Tibial artery (tissue), 4 donors: ENCODE data around the gene PDSS2.
"Not testable (repeated sequence)": the region's sequence is repeated elsewhere in the genome, so short reads cannot be mapped to it uniquely, and the experiment has no call there.

ENCODE experiments used
- DNase-seq, 2 donors: peaks; one replicate each; pipeline ENCODE4 v3.0.0-alpha.2; 2019
- H3K27ac ChIP-seq, 2 donors: fragments of 200-600 bp; sonication (generic) in 1 of 2; 1 replicate in 1 of 2; 2 replicates in 1 of 2; pipeline ENCODE4 v1.5.1; 2018 to 2019; ENCODE audit warnings: mild to moderate bottlenecking in 1 of 2
- H3K27me3 ChIP-seq, 2 donors: fragments of 200-600 bp; sonication (generic) in 1 of 2; one replicate each; pipeline versions ENCODE4 v1.5.1 to v1.6.0; 2016 to 2019
- H3K36me3 ChIP-seq, 3 donors: fragments of 200-600 bp; sonication (generic) in 2 of 3; one replicate each; pipeline ENCODE4 v1.5.1; 2016 to 2019; ENCODE audit warnings: mild to moderate bottlenecking in 2 of 3
- H3K4me1 ChIP-seq, 4 donors: fragments of 200-600 bp; sonication (generic) in 2 of 4; 1 replicate in 3 of 4; 2 replicates in 1 of 4; pipeline ENCODE4 v1.5.1; 2016 to 2019
- H3K4me3 ChIP-seq, 2 donors: fragments of 200-600 bp; sonication (generic) in 1 of 2; 1 replicate in 1 of 2; 2 replicates in 1 of 2; pipeline ENCODE4 v1.5.1; 2018 to 2019; ENCODE audit warnings: mild to moderate bottlenecking in 2 of 2
- H3K9me3 ChIP-seq, 3 donors: fragments of 200-600 bp; sonication (generic) in 1 of 3; one replicate each; pipeline ENCODE4 v1.5.1; 2016 to 2019
- CTCF ChIP-seq, 2 experiments: fragments of 200-600 bp in 1 of 2; fragments of 450-650 bp in 1 of 2; IDR thresholded peaks; one replicate each; pipeline ENCODE4 v1.5.1; 2017 to 2019; ENCODE audit warnings: antibody characterized with exemption in 2 of 2, mild to moderate bottlenecking in 1 of 2, moderate library complexity in 1 of 2
- intact Hi-C: fragments of 100-400 bp; cut with DNase I; formaldehyde crosslinking; loops from one replicate; pipeline ENCODE4 v1.15.0; 2023; ENCODE audit warnings: low total_unique reads

PDSS2 gene

GRCh38 chr6:107122748-107123147, 336.6 kb downstream of the PDSS2 start:
- intact Hi-C loops, result no loop called here
- DNase-seq, result no peak
- H3K27ac ChIP-seq, result no peak overlapping the region
- no peak for TF ChIP-seq CTCF (IDR thresholded peaks at IDR 0.05)
- no peaks in the 10 kb centered on the region for H3K36me3 ChIP-seq
- no peaks in the 10 kb centered on the region for H3K27me3 ChIP-seq
- H3K4me3 ChIP-seq, result no peak overlapping the region
- H3K4me1 ChIP-seq, result no peaks in the 10 kb centered on the region
- no peaks in the 10 kb centered on the region for H3K9me3 ChIP-seq

DNA sequence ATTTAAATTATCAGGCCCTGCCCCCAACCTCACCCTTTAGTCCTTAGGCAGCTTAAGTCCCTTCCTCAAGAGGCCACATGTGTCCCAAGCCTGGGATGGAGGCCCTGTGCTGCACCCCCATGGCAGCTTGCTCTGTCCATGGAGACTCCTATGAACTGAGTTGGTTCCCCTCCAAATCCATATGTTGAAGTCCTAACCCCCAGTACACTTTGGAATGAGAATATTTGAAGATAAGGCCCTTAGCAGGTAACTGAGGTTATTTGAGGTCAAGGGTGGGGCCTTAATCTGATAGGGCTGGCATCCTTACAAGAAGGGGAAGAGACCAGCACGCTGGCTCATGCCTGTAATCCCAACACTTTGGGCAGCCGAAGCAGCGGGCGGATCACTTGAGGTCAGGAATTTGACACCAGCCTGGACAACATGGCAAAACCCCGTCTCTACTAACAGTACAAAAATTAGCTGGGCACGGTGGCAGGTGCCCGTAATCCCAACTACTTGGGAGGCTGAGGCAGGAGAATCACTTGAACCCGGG, 337.3 kb downstream of the PDSS2 start:
- Histone ChIP-seq H3K27me3 (no peaks in the 10 kb centered on the region), H3K36me3 (no peaks in the 10 kb centered on the region), H3K9me3 (no peaks in the 10 kb centered on the region), H3K4me3 (no peak overlapping the region), H3K27ac (no peak overlapping the region), H3K4me1 (no peaks in the 10 kb centered on the region)
- TF ChIP-seq CTCF (IDR thresholded peaks at IDR 0.05), result no peak
- no peak for DNase-seq
- intact Hi-C loops, result no loop called here

- Histone ChIP-seq H3K36me3 (no peaks in the 10 kb centered on the region), H3K27ac (no peak overlapping the region), H3K4me3 (no peak overlapping the region), H3K9me3 (no peaks in the 10 kb centered on the region), H3K4me1 (peaks cover 0 to 6% (median 4%) of the 10 kb centered on the region in 4 donors), H3K27me3 (no peaks in the 10 kb centered on the region)
- TF ChIP-seq CTCF (IDR thresholded peaks at IDR 0.05), result no peak
- intact Hi-C loops, result no loop called here
- DNase-seq, result no peak
These were observed 338.1 kb downstream of the PDSS2 start for GRCh38 chr6:107121266-107121665.

DNA sequence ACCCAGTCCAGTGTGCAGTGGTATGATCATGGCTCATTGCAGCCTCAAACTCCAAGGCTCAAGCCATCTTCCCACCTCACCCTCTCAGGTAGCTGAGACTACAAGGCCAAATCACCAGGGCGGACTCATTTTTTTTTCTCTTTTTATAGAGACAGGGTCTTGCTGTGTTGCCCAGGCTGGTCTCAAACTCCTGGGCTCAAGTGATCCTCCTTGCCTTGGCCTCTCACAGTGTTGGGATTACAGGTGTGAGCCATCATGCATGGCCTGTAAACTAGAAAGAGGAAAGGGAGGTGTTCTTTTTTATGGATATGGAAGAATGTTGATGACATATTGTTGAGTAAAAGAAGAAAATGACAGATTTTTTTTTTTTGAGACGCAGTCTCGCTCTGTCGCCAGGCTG, 339.0 kb downstream of the PDSS2 start:
- TF ChIP-seq CTCF (IDR thresholded peaks at IDR 0.05), result no peak
- no peaks in the 10 kb centered on the region for H3K36me3 ChIP-seq
- H3K27ac ChIP-seq, result no peak overlapping the region

GRCh38 chr6:107118976-107119375, 340.4 kb downstream of the PDSS2 start:
- Histone ChIP-seq H3K9me3 (no peaks in the 10 kb centered on the region), H3K27ac (no peak overlapping the region), H3K36me3 (no peaks in the 10 kb centered on the region), H3K4me1 (peaks cover 0 to 12% (median 7%) of the 10 kb centered on the region in 4 donors), H3K4me3 (no peak overlapping the region), H3K27me3 (no peaks in the 10 kb centered on the region)
- DNase-seq, result no peak
- TF ChIP-seq CTCF (IDR thresholded peaks at IDR 0.05), result no peak
- intact Hi-C loops, result no loop called here

More for the DNA sequence above, 339.0 kb downstream of the PDSS2 start:
- intact Hi-C loops, result no loop called here
- Histone ChIP-seq H3K4me1 (peaks cover 0 to 10% (median 6%) of the 10 kb centered on the region in 4 donors), H3K4me3 (no peak overlapping the region), H3K27me3 (no peaks in the 10 kb centered on the region), H3K9me3 (no peaks in the 10 kb centered on the region)
- no peak for DNase-seq

- intact Hi-C loops, H3K4me3 ChIP-seq, H3K27me3 ChIP-seq, H3K27ac ChIP-seq, H3K36me3 ChIP-seq, H3K9me3 ChIP-seq, DNase-seq: not testable (repeated sequence)
- H3K4me1 ChIP-seq, result peaks cover 0 to 16% (median 11%) of the 10 kb centered on the region in 4 donors
These were observed 340.8 kb downstream of the PDSS2 start for GRCh38 chr6:107118540-107118939.
